Endodermal cell (in vitro differentiated cells): ENCODE results near the gene NCAPG2. TPM values are rescaled to one million over a fixed set of nuclear protein-coding genes. Genes with fewer than 3 reads are reported as not detected.

Experiments
- DNase-seq: peaks from one replicate; pipeline ENCODE4 v3.0.0-alpha.2; 2017
- H3K27ac ChIP-seq: 2 replicates; pipeline ENCODE4 v1.5.1; 2013; ENCODE audit warnings: mild to moderate bottlenecking, low read depth, low read length, moderate library complexity
- H3K27me3 ChIP-seq: 2 replicates; pipeline ENCODE4 v1.6.1; 2013; ENCODE audit warnings: mild to moderate bottlenecking, low read length, moderate library complexity; ENCODE audit not compliant: insufficient read depth, control insufficient read depth, poor library complexity, severe bottlenecking
- H3K36me3 ChIP-seq: 2 replicates; pipeline ENCODE4 v1.7.0; 2013; ENCODE audit warnings: mild to moderate bottlenecking, low read length, moderate library complexity; ENCODE audit not compliant: control insufficient read depth, insufficient read depth
- H3K4me1 ChIP-seq: one replicate; pipeline ENCODE4 v1.7.0; 2013; ENCODE audit warnings: low read length; ENCODE audit not compliant: control insufficient read depth, insufficient read depth
- H3K4me3 ChIP-seq: 2 replicates; pipeline ENCODE4 v1.5.1; 2013; ENCODE audit warnings: mild to moderate bottlenecking, low read length, moderate library complexity
- H3K9ac ChIP-seq: 2 replicates; pipeline ENCODE4 v1.6.1; 2013; ENCODE audit warnings: mild to moderate bottlenecking, low read length, moderate library complexity; ENCODE audit not compliant: poor library complexity, severe bottlenecking; ENCODE audit errors: extremely low read depth
- H3K9me3 ChIP-seq: 2 replicates; pipeline ENCODE4 v1.6.1; 2013; ENCODE audit warnings: mild to moderate bottlenecking, low read length, moderate library complexity; ENCODE audit not compliant: control insufficient read depth
- H3K27ac Mint-ChIP-seq: 2 replicates; pipeline ENCODE4 v1.8.0; 2020; ENCODE audit warnings: mixed read lengths
- H3K27me3 Mint-ChIP-seq: 2 replicates; pipeline ENCODE4 v1.8.0; 2021; ENCODE audit warnings: mild to moderate bottlenecking, mixed read lengths; ENCODE audit not compliant: insufficient read depth
- H3K36me3 Mint-ChIP-seq: 2 replicates; pipeline ENCODE4 v1.8.0; 2020; ENCODE audit warnings: low read depth, mixed read lengths
- H3K4me1 Mint-ChIP-seq: 2 replicates; pipeline ENCODE4 v1.8.0; 2020; ENCODE audit warnings: mixed read lengths
- H3K4me3 Mint-ChIP-seq: 2 replicates; pipeline ENCODE4 v1.8.0; 2020; ENCODE audit warnings: mild to moderate bottlenecking, moderate library complexity, mixed read lengths
- H3K9me3 Mint-ChIP-seq: 2 replicates; pipeline ENCODE4 v1.8.0; 2020; ENCODE audit warnings: mild to moderate bottlenecking, mixed read lengths
- CTCF ChIP-seq: fragments of 200-600 bp; sonication (generic); conservative IDR thresholded peaks from 2 replicates; pipeline ENCODE4 v1.5.0; 2021; ENCODE audit warnings: antibody characterized with exemption, mild to moderate bottlenecking
- WGBS, 2 experiments: methylation state at CpG; one replicate each; pipeline versions ENCODE4 v1.1.5 to v1.1.7; 2013; ENCODE audit warnings: missing lambda C conversion rate in 2 of 2, mixed read lengths in 1 of 2; ENCODE audit not compliant: insufficient coverage in 1 of 2, insufficient read length in 1 of 2; 5-methylcytosine and 5-hydroxymethylcytosine counted together
- total RNA-seq, 2 donors: library from RNA; stranded (reverse); fragmentation: NEBNext Ultra II Directional in 1 of 2; extraction: Animal tissue kit (Norgen Biotek cat#: 25700) in 1 of 2; gene quantifications; 2 replicates in 1 of 2; 3 replicates in 1 of 2; pipeline ENCODE4 v1.2.1, GENCODE V29; 2021

Gene NCAPG2
- total RNA-seq, 2 donors from 2014 or later: 58.7 to 77.1 TPM

- DNase-seq: no peak
- Histone ChIP-seq H3K27me3 (no peaks in the 10 kb centered on the region), H3K36me3 (peaks cover 39% of the 10 kb centered on the region), H3K9ac (no peak overlapping the region), H3K4me3 (no peak overlapping the region), H3K27ac (no peak overlapping the region), H3K9me3 (no peaks in the 10 kb centered on the region), H3K4me1 (no peaks in the 10 kb centered on the region)
- 93 to 98% methylated on average over 10 to 12 of the region's 12 CpGs for WGBS, 2 experiments
- TF ChIP-seq CTCF: no peak
- H3K4me3 Mint-ChIP-seq: no peak overlapping the region
- H3K36me3 Mint-ChIP-seq: peaks cover 44% of the 10 kb centered on the region
- no peaks in the 10 kb centered on the region for H3K9me3 Mint-ChIP-seq
- H3K27ac Mint-ChIP-seq: no peak overlapping the region
- no peaks in the 10 kb centered on the region for H3K4me1 Mint-ChIP-seq
- H3K27me3 Mint-ChIP-seq: no peaks in the 10 kb centered on the region
Measured at GRCh38 chr7:158664406-158664805, 40.2 kb downstream of the NCAPG2 start.

- H3K9me3 ChIP-seq: no peaks in the 10 kb centered on the region
- TF ChIP-seq CTCF: no peak
- Mint-ChIP-seq H3K4me1 (peaks cover 3% of the 10 kb centered on the region), H3K27ac (no peak overlapping the region), H3K36me3 (peaks cover 38% of the 10 kb centered on the region), H3K4me3 (no peak overlapping the region), H3K27me3 (no peaks in the 10 kb centered on the region), H3K9me3 (no peaks in the 10 kb centered on the region)
- WGBS, 2 experiments: 80 to 95% methylated on average over 1 to 2 of the region's 2 CpGs
- H3K4me1 ChIP-seq: no peaks in the 10 kb centered on the region
- DNase-seq: no peak
- peaks cover 41% of the 10 kb centered on the region for H3K36me3 ChIP-seq
- H3K9ac ChIP-seq: no peak overlapping the region
- H3K27me3 ChIP-seq: no peaks in the 10 kb centered on the region
- H3K27ac ChIP-seq: no peak overlapping the region
- no peak overlapping the region for H3K4me3 ChIP-seq
Measured at GRCh38 chr7:158663428-158663741, 41.2 kb downstream of the NCAPG2 start.

- Histone ChIP-seq H3K4me1 (no peaks in the 10 kb centered on the region), H3K27me3 (no peaks in the 10 kb centered on the region), H3K9me3 (no peaks in the 10 kb centered on the region), H3K4me3 (no peak overlapping the region), H3K36me3 (peaks cover 45% of the 10 kb centered on the region), H3K27ac (no peak overlapping the region), H3K9ac (no peak overlapping the region)
- H3K4me3 Mint-ChIP-seq: no peak overlapping the region
- TF ChIP-seq CTCF: no peak
- H3K4me1 Mint-ChIP-seq: peaks cover 9% of the 10 kb centered on the region
- H3K27me3 Mint-ChIP-seq: no peaks in the 10 kb centered on the region
- H3K9me3 Mint-ChIP-seq: no peaks in the 10 kb centered on the region
- no peak for DNase-seq
- H3K27ac Mint-ChIP-seq: no peak overlapping the region
- WGBS, 2 experiments: 92 to 93% methylated on average over 3 to 14 of the region's 14 CpGs
- H3K36me3 Mint-ChIP-seq: peaks cover 38% of the 10 kb centered on the region
Measured at GRCh38 chr7:158662610-158663427, 41.8 kb downstream of the NCAPG2 start.
